DND-41 (cell line): ENCODE measurements around the gene CLK2.

Source experiments
- CTCF ChIP-seq: IDR thresholded peaks from 2 replicates; pipeline ENCODE4 v1.5.1; 2012; ENCODE audit warnings: borderline replicate concordance, low read length, moderate library complexity, mild to moderate bottlenecking; ENCODE audit not compliant: poor library complexity, severe bottlenecking; ENCODE audit errors: extremely low read depth
- EZH2 ChIP-seq: IDR thresholded peaks from 3 replicates; pipeline ENCODE4 v1.6.1; 2012; ENCODE audit warnings: borderline replicate concordance, low read depth, mild to moderate bottlenecking, moderate library complexity, low read length, inconsistent platforms; ENCODE audit not compliant: severe bottlenecking

DNA sequence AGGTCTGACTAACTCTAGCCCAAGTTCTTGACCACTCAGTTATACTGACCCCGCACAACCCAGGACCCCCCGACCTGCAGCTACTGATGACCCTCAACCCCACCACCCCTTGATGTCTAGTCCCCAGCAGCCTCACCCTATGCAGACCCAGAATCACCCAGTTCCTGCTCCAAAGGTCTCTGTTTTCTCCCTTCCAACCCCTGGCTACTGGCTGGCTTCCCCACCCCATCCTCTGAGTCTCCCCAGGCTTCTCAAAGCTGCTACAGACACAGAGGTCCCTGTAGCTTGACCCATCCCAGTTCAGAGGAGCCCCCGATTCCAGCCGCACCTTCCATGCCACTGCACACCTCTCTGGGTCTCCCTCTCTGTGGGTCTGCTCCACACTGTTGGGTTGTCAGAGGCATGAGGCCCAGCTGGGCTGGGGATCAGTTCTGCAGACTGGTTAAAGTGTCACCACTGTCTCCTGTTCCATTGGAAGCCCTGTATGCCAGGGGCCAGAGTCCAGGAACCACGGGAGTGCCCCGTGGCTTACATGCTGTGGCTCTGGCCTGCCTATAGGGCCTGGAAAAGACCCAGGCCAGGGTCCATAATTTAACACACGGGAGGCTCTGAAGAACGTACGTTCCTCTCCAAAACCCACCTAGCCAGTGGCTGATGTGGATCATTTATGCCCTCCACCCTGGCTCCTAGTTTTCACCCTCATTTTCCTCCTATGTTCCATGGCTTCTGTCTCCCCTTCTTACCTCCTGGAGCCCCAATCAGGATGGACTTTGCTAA lies 27.4 kb upstream of the CLK2 start:
- TF ChIP-seq CTCF (no peak), EZH2 (no peak)
